HCT116 (cell line): Measurements from ENCODE around the gene APBB2. TPM values are rescaled to one million over a fixed set of nuclear protein-coding genes. Genes with fewer than 3 reads are reported as not detected.

Experiments used
- ATAC-seq: fragments of 200-7000 bp; cut with Tn5 transposase; 2 replicates; pipeline ENCODE4 v1.9.1; 2020; ENCODE audit warnings: mild to moderate bottlenecking, moderate library complexity
- BruUV-seq: library from RNA; stranded (reverse); fragments of 400-500 nt; replicated peaks from 2 replicates; lab custom pipeline; 2021; lab: Mats Ljungman, UMichigan
- CTCF ChIA-PET: fragments of 300-600 bp; sonication (Branson Sonifier 250); formaldehyde crosslinking; loops from one replicate; lab custom pipeline; 2021; ENCODE audit warnings: antibody characterized with exemption; lab: Charles Lee
- POLR2A ChIA-PET: fragments of 300-600, 350-600 bp; sonication (Branson Sonifier 250); formaldehyde crosslinking; loops from one replicate; lab custom pipeline; 2021; ENCODE audit warnings: antibody characterized with exemption; lab: Charles Lee
- RAD21 ChIA-PET, 2 experiments: fragments of 300-600 bp; sonication (Branson Sonifier 250); formaldehyde crosslinking; loops; one replicate each; lab custom pipeline; 2023; ENCODE audit warnings: low total read pairs in 2 of 2; ENCODE audit not compliant: uncharacterized antibody in 2 of 2, unreplicated experiment in 2 of 2, low non-redundant PET in 1 of 2; lab: Charles Lee
- DNase-seq: peaks from one replicate; pipeline ENCODE4 v3.0.0-alpha.2; 2010; ENCODE audit warnings: low read depth, low spot score
- H2AFZ ChIP-seq: fragments of 200-600 bp; shearing (Covaris generic), sonication (generic); 2 replicates; pipeline ENCODE4 v1.6.1; 2017; ENCODE audit warnings: low read depth, mixed run types, mixed read lengths, antibody characterized with exemption, low read length; ENCODE audit not compliant: poor library complexity, severe bottlenecking
- H3K27ac ChIP-seq: 2 replicates; pipeline ENCODE4 v1.5.1; 2012; ENCODE audit warnings: low read depth, low read length
- H3K27me3 ChIP-seq: fragments of 200-600 bp; sonication (generic); 2 replicates; pipeline ENCODE4 v1.6.1; 2016; ENCODE audit warnings: mixed run types, low read length, mixed read lengths; ENCODE audit not compliant: insufficient read depth
- H3K36me3 ChIP-seq, 2 experiments: fragments of 200-500 bp in 1 of 2; fragments of 200-600 bp in 1 of 2; sonication (Bioruptor generic) in 1 of 2; sonication (generic) in 1 of 2; 2 replicates each; pipeline versions ENCODE4 v1.5.1 to v1.6.1; 2014 to 2016; ENCODE audit warnings: low read length in 2 of 2, inconsistent platforms in 1 of 2, mixed read lengths in 1 of 2, mixed run types in 1 of 2; ENCODE audit not compliant: insufficient read depth in 2 of 2, control insufficient read depth in 1 of 2
- H3K4me1 ChIP-seq, 2 experiments: fragments of 200-600 bp in 1 of 2; sonication (generic) in 1 of 2; 2 replicates each; pipeline versions ENCODE4 v1.5.1 to v1.6.1; 2012 to 2017; ENCODE audit warnings: low read length in 2 of 2, inconsistent platforms in 1 of 2, mild to moderate bottlenecking in 1 of 2, mixed read lengths in 1 of 2, mixed run types in 1 of 2, moderate library complexity in 1 of 2; ENCODE audit not compliant: insufficient read depth in 2 of 2, control insufficient read depth in 1 of 2
- H3K4me2 ChIP-seq: fragments of 200-600 bp; sonication (generic); 2 replicates; pipeline ENCODE4 v1.6.1; 2017; ENCODE audit warnings: mixed run types, low read length, mixed read lengths
- H3K4me3 ChIP-seq, 2 experiments: fragments of 200-600 bp in 1 of 2; sonication (generic) in 1 of 2; replicated peaks in 1 of 2; 2 replicates each; pipeline ENCODE4 v1.5.1; 2011 to 2016; ENCODE audit warnings: low read length in 2 of 2, control low read depth in 1 of 2, low read depth in 1 of 2, mild to moderate bottlenecking in 1 of 2, mixed read lengths in 1 of 2, mixed run types in 1 of 2
- H3K79me2 ChIP-seq: fragments of 200-600 bp; sonication (generic); 2 replicates; pipeline ENCODE4 v1.6.1; 2017; ENCODE audit warnings: mild to moderate bottlenecking, mixed run types, low read length, moderate library complexity, mixed read lengths; ENCODE audit not compliant: insufficient read depth
- H3K9ac ChIP-seq: fragments of 200-600 bp; sonication (generic); 2 replicates; pipeline ENCODE4 v1.6.1; 2016; ENCODE audit warnings: low read length, mixed read lengths
- H3K9me2 ChIP-seq: fragments of 200-600 bp; sonication (generic), shearing (Covaris generic); 2 replicates; pipeline ENCODE4 v1.6.1; 2017; ENCODE audit warnings: mixed run types, mild to moderate bottlenecking, moderate library complexity; ENCODE audit not compliant: insufficient read depth
- H3K9me3 ChIP-seq, 2 experiments: fragments of 200-500 bp in 1 of 2; fragments of 200-600 bp in 1 of 2; sonication (Bioruptor generic) in 1 of 2; sonication (generic) in 1 of 2; 2 replicates each; pipeline ENCODE4 v1.6.1; 2014 to 2017; ENCODE audit warnings: low read length in 2 of 2, mixed read lengths in 2 of 2, inconsistent platforms in 1 of 2, low read depth in 1 of 2, mild to moderate bottlenecking in 1 of 2, mixed run types in 1 of 2, moderate library complexity in 1 of 2; ENCODE audit not compliant: control insufficient read depth in 1 of 2, insufficient read depth in 1 of 2
- H4K20me1 ChIP-seq: fragments of 200-600 bp; sonication (generic), shearing (Covaris generic); 2 replicates; pipeline ENCODE4 v1.6.1; 2017; ENCODE audit warnings: mixed run types, mild to moderate bottlenecking, moderate library complexity; ENCODE audit not compliant: insufficient read depth
- ATF3 ChIP-seq: IDR thresholded peaks from 2 replicates; pipeline ENCODE4 v1.6.1; 2012
- CEBPB ChIP-seq: IDR thresholded peaks from 2 replicates; pipeline ENCODE4 v1.6.1; 2012; ENCODE audit warnings: low read depth
- CTCF ChIP-seq, 3 experiments: fragments of 200-600 bp in 1 of 3; sonication (generic) in 1 of 3; IDR thresholded peaks in 2 of 3; conservative IDR thresholded peaks in 1 of 3; 2 replicates each; pipeline ENCODE4 v1.5.1; 2012 to 2017; ENCODE audit warnings: low read depth in 2 of 3, low read length in 2 of 3, antibody characterized with exemption in 1 of 3, borderline replicate concordance in 1 of 3, control low read depth in 1 of 3, mild to moderate bottlenecking in 1 of 3, mixed read lengths in 1 of 3, mixed run types in 1 of 3, moderate library complexity in 1 of 3; ENCODE audit not compliant: insufficient read depth in 1 of 3
- EGR1 ChIP-seq: IDR thresholded peaks from 2 replicates; pipeline ENCODE4 v1.6.1; 2012; ENCODE audit warnings: low read depth
- JUND ChIP-seq: IDR thresholded peaks from 2 replicates; pipeline ENCODE4 v1.6.1; 2012
- POLR2AphosphoS5 ChIP-seq: IDR thresholded peaks from 2 replicates; pipeline ENCODE4 v1.6.1; 2011; ENCODE audit warnings: mild to moderate bottlenecking, low read depth, low read length, moderate library complexity
- RAD21 ChIP-seq: IDR thresholded peaks from 2 replicates; pipeline ENCODE4 v1.6.1; 2012; ENCODE audit warnings: low read depth, mild to moderate bottlenecking
- SIN3A ChIP-seq: IDR thresholded peaks from 2 replicates; pipeline ENCODE4 v1.6.1; 2012; ENCODE audit warnings: low read depth
- SP1 ChIP-seq: IDR thresholded peaks from 2 replicates; pipeline ENCODE4 v1.6.1; 2012; ENCODE audit warnings: low read depth
- TCF7L2 ChIP-seq: IDR thresholded peaks from 2 replicates; pipeline ENCODE4 v1.7.0; 2011; ENCODE audit warnings: borderline replicate concordance, inconsistent platforms; ENCODE audit not compliant: insufficient read depth, insufficient read length; ENCODE audit errors: extremely low read depth
- ZFX ChIP-seq: fragments of 450-650 bp; IDR thresholded peaks from 2 replicates; pipeline ENCODE4 v1.6.1; 2017
- ZNF274 ChIP-seq: fragments of 200-500 bp; sonication (Bioruptor generic); IDR thresholded peaks from 2 replicates; pipeline ENCODE4 v1.6.1; 2014; ENCODE audit warnings: mild to moderate bottlenecking, low read depth, low read length, inconsistent platforms
- intact Hi-C: fragments of 100-400 bp; cut with micrococcal nuclease; formaldehyde crosslinking; loops from 2 replicates; pipeline ENCODE4 v1.10.0; 2022
- total RNA-seq: library from RNA; stranded (reverse); gene quantifications from one replicate; pipeline ENCODE4 v1.2.1, GENCODE V29; 2021; ENCODE audit not compliant: unreplicated experiment

Gene APBB2
- total RNA-seq, 1 experiment from 2014 or later: 72.5 TPM

GRCh38 chr4:40829586-40829985 lies 384.8 kb downstream of the APBB2 start (continued):
- TF ChIP-seq TCF7L2 (no peak), ATF3 (no peak), ZFX (no peak), RAD21 (no peak), CEBPB (no peak), EGR1 (no peak), ZNF274 (no peak), SIN3A (no peak)
- TF ChIP-seq, all 23 proteins: peak for 0

GRCh38 chr4:40828661-40829060 lies 385.7 kb downstream of the APBB2 start:
- no peak for DNase-seq
- no peaks in the 10 kb centered on the region for H3K27me3 ChIP-seq
- POLR2A ChIA-PET: no interaction called here

More at GRCh38 chr4:40828661-40829060, 385.7 kb downstream of the APBB2 start:
- Histone ChIP-seq H3K9me3 (no peaks in the 10 kb centered on the region), H3K4me2 (no peak overlapping the region), H3K4me1 (0 out of 4 replicates have a peak, but pooled peaks cover 0 to 5% of the 10 kb centered on the region in 2 experiments), H4K20me1 (no peaks in the 10 kb centered on the region), H3K9me2 (no peaks in the 10 kb centered on the region), H3K79me2 (no peaks in the 10 kb centered on the region), H3K36me3 (peaks cover 0 to 4% of the 10 kb centered on the region in 2 experiments; a peak in 1 of 4 replicates), H3K4me3 (no peak overlapping the region), H3K9ac (no peak overlapping the region), H2AFZ (no peak overlapping the region), H3K27ac (no peak overlapping the region)
- BruUV-seq: no TSS peak
- TF ChIP-seq SP1 (no peak), JUND (no peak), TCF7L2 (no peak), POLR2AphosphoS5 (no peak), CTCF (IDR thresholded peaks at IDR 0.05 in 2 of 3, conservative IDR thresholded peaks at IDR 0.05 in 1 of 3; ENCODE audit: borderline replicate concordance in 1 of 3, insufficient read depth in 1 of 3, low read depth in 2 of 3, low read length in 2 of 3) (no peak)
- ChIA-PET CTCF (interaction anchor here (1.1 kb wide), 1 partner anchor 13 kb away, joined by 3 read pairs; no protein-coding TSS in a partner anchor), RAD21 (no interaction called here)
- intact Hi-C loops: no loop called here
- no peak for ATAC-seq
